HL-60 (cell line): Measurements from ENCODE around the gene BLOC1S3.

ENCODE experiments used
- DNase-seq, 2 experiments: peaks; one replicate each; pipeline ENCODE4 v3.0.0-alpha.2; 2010 to 2020; ENCODE audit warnings: low read depth in 1 of 2, low spot score in 1 of 2
- H3K27ac ChIP-seq: fragments of 250-450 bp; sonication (Bioruptor Pico); replicated peaks from 2 replicates; pipeline ENCODE4 v1.5.1; 2020; ENCODE audit warnings: mild to moderate bottlenecking, moderate library complexity
- H3K27me3 ChIP-seq: fragments of 250-450 bp; sonication (Bioruptor Pico); 2 replicates; pipeline ENCODE4 v1.5.1; 2021; ENCODE audit warnings: mild to moderate bottlenecking, moderate library complexity; ENCODE audit not compliant: insufficient read depth, poor library complexity, severe bottlenecking
- H3K4me3 ChIP-seq: replicated peaks from 2 replicates; pipeline ENCODE4 v1.5.1; 2011; ENCODE audit warnings: mild to moderate bottlenecking, control low read depth, low read length; ENCODE audit not compliant: insufficient read depth
- GABPA ChIP-seq: IDR thresholded peaks from 2 replicates; pipeline ENCODE4 v1.6.1; 2012; ENCODE audit warnings: low read depth
- POLR2AphosphoS5 ChIP-seq: IDR thresholded peaks from 2 replicates; pipeline ENCODE4 v1.6.1; 2012; ENCODE audit warnings: low read depth
- SPI1 ChIP-seq: IDR thresholded peaks from 2 replicates; pipeline ENCODE4 v1.6.1; 2012; ENCODE audit warnings: low read depth, mild to moderate bottlenecking, borderline replicate concordance
- TF ChIP-seq, protein P1 (sequence below): IDR thresholded peaks from 2 replicates; pipeline ENCODE4 v1.6.1; 2012; ENCODE audit warnings: low read depth; ENCODE audit not compliant: insufficient replicate concordance
- TF ChIP-seq, protein P2 (sequence below): IDR thresholded peaks from one replicate; pipeline ENCODE4 v1.5.1; 2011; ENCODE audit warnings: low read length, control low read depth, inconsistent platforms; ENCODE audit not compliant: insufficient read depth

BLOC1S3 gene

DNA sequence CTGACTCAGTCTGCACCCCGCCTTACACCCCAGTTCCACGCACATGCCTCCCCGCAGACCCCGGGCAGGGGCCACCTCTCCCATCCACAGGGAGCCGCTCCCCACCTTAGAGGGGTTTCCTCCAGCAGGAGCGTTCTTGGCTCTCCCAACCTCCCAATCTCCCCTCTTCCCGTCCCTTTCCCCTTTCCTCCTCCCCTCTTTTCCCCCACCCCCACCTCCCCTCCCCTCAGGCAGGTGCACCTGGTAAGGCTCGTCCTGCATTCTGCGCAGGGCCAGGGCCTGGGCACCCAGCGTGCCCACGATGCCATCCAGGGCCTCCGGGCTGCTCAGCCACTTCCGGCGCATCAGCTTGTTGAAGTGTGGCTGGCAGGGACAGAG, 39.4 kb downstream of the BLOC1S3 start:
- no peak for TF ChIP-seq GABPA
- no peak for TF ChIP-seq POLR2AphosphoS5
- TF ChIP-seq, protein P1, sequence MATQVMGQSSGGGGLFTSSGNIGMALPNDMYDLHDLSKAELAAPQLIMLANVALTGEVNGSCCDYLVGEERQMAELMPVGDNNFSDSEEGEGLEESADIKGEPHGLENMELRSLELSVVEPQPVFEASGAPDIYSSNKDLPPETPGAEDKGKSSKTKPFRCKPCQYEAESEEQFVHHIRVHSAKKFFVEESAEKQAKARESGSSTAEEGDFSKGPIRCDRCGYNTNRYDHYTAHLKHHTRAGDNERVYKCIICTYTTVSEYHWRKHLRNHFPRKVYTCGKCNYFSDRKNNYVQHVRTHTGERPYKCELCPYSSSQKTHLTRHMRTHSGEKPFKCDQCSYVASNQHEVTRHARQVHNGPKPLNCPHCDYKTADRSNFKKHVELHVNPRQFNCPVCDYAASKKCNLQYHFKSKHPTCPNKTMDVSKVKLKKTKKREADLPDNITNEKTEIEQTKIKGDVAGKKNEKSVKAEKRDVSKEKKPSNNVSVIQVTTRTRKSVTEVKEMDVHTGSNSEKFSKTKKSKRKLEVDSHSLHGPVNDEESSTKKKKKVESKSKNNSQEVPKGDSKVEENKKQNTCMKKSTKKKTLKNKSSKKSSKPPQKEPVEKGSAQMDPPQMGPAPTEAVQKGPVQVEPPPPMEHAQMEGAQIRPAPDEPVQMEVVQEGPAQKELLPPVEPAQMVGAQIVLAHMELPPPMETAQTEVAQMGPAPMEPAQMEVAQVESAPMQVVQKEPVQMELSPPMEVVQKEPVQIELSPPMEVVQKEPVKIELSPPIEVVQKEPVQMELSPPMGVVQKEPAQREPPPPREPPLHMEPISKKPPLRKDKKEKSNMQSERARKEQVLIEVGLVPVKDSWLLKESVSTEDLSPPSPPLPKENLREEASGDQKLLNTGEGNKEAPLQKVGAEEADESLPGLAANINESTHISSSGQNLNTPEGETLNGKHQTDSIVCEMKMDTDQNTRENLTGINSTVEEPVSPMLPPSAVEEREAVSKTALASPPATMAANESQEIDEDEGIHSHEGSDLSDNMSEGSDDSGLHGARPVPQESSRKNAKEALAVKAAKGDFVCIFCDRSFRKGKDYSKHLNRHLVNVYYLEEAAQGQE = no peak
- TF ChIP-seq, protein P2, sequence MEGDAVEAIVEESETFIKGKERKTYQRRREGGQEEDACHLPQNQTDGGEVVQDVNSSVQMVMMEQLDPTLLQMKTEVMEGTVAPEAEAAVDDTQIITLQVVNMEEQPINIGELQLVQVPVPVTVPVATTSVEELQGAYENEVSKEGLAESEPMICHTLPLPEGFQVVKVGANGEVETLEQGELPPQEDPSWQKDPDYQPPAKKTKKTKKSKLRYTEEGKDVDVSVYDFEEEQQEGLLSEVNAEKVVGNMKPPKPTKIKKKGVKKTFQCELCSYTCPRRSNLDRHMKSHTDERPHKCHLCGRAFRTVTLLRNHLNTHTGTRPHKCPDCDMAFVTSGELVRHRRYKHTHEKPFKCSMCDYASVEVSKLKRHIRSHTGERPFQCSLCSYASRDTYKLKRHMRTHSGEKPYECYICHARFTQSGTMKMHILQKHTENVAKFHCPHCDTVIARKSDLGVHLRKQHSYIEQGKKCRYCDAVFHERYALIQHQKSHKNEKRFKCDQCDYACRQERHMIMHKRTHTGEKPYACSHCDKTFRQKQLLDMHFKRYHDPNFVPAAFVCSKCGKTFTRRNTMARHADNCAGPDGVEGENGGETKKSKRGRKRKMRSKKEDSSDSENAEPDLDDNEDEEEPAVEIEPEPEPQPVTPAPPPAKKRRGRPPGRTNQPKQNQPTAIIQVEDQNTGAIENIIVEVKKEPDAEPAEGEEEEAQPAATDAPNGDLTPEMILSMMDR = no peak
- TF ChIP-seq SPI1 = no peak
- Histone ChIP-seq H3K27ac (no peak overlapping the region), H3K4me3 (no peak overlapping the region), H3K27me3 (peaks cover 33% of the 10 kb centered on the region)
- no peak for DNase-seq

DNA sequence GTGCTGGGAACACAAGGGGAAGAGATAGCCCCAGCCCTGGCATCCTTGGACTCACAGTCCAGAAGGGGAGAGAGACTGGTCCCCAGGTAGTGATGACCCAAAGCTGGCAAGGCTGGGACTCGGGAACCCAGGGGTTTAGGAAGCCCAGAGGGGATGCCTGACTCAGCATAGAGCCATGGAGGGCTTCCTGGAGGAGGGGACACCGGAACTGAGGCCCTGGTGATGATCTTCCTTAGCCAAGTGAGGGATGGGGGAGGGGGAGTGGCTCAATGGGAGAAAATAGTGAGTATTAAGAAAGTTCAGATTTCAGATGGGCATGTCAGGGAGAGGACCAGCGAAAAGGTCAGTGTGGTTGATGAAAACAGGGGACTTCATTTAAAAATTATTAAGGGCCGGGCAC, 39.8 kb downstream of the BLOC1S3 start:
- peaks cover 31% of the 10 kb centered on the region for H3K27me3 ChIP-seq
- TF ChIP-seq SPI1 (no peak), POLR2AphosphoS5 (no peak), GABPA (no peak)
- TF ChIP-seq, protein P2 = no peak
- TF ChIP-seq, protein P1 = no peak
- H3K4me3 ChIP-seq = no peak overlapping the region
- no peak overlapping the region for H3K27ac ChIP-seq
- no peak for DNase-seq

DNA sequence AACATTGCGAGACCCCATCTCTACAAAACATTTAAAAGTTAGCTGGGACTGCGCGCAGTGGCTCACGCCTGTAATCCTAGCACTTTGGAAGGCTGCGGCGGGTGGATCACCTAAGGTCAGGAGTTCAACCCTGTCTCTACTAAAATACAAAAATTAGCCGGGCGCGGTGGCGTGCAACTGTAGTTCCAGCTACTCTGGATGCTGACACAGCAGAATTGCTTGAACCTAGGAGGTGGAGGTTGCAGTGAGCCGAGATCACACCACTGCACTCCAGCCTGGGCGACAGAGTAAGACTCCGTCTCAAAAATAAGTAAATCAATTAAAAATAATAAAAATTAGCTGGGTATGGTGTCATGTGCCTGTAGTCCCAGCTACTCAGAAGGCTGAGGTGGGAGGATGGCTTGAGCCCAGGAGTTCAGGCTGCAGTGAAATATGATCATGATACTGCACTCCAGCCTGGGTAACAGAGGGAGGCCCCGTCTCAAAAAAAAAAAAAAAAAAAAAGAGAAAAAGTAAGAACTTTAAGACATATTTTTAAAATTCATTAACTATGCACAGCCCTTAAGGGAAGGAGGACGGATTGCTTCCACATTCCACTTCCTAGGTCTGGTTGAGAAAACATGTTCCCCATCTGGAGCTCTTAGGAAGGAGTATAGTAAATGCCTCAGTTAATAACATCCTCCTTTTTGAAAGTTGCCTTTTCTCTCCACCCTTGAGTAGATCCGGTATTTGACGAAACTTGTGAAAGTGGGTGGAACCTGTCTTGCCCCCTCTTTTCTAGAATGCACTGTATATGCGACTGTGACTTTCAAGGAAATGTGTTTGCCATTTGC, 40.5 kb downstream of the BLOC1S3 start:
- Histone ChIP-seq H3K4me3 (no peak overlapping the region), H3K27me3 (peaks cover 31% of the 10 kb centered on the region), H3K27ac (no peak overlapping the region)
- no peak for DNase-seq
- no peak for TF ChIP-seq POLR2AphosphoS5
- TF ChIP-seq, protein P2 = no peak
- TF ChIP-seq SPI1 = no peak
- TF ChIP-seq, protein P1 = no peak
- TF ChIP-seq GABPA = no peak
